ENCODE results near the gene PELI2.

DNA sequence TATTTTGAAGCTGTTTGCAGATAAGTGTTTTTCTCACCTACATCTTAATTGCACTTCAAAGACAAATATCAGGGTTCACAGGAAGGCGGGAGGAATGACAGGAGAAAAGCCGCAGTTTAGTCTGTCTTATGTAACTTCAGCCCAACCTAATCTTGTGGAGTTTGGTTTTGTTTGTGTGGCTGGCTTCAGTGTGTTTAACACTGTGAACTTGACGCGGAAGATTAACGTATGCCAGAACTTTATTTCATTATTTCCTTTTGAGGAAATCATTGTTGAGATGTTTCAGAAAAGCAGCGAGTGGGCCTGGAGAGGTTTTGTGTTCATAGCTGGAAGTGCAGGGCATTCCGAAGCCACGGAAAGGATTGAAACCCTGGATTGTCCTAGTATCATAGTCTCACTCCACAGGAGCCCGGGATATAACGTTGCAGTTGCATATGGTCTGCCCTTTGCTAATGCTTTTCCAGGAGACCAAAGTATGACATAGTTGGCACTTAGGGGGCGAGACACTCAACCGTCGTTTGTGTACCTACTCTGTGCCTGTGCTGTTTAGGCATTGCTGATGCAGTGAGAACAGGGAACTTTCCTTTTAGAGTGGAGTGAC lies 2.0 kb downstream of the PELI2 start:
- TF ChIP-seq, protein P1, sequence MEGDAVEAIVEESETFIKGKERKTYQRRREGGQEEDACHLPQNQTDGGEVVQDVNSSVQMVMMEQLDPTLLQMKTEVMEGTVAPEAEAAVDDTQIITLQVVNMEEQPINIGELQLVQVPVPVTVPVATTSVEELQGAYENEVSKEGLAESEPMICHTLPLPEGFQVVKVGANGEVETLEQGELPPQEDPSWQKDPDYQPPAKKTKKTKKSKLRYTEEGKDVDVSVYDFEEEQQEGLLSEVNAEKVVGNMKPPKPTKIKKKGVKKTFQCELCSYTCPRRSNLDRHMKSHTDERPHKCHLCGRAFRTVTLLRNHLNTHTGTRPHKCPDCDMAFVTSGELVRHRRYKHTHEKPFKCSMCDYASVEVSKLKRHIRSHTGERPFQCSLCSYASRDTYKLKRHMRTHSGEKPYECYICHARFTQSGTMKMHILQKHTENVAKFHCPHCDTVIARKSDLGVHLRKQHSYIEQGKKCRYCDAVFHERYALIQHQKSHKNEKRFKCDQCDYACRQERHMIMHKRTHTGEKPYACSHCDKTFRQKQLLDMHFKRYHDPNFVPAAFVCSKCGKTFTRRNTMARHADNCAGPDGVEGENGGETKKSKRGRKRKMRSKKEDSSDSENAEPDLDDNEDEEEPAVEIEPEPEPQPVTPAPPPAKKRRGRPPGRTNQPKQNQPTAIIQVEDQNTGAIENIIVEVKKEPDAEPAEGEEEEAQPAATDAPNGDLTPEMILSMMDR (conservative IDR thresholded peaks at IDR 0.05; ENCODE audit: low read depth, low read length), result no peak
- no peak for TF ChIP-seq POLR2A (IDR thresholded peaks at IDR 0.05; ENCODE audit: low read depth, low read length)
- no peak for TF ChIP-seq RAD21 (IDR thresholded peaks at IDR 0.05; ENCODE audit: low read length)
- TF ChIP-seq NFE2L2 (IDR thresholded peaks at IDR 0.05; ENCODE audit: low read depth, low read length), result no peak
- TF ChIP-seq BHLHE40 (IDR thresholded peaks at IDR 0.05; ENCODE audit: low read depth, low read length), result no peak
- TF ChIP-seq, protein P2, sequence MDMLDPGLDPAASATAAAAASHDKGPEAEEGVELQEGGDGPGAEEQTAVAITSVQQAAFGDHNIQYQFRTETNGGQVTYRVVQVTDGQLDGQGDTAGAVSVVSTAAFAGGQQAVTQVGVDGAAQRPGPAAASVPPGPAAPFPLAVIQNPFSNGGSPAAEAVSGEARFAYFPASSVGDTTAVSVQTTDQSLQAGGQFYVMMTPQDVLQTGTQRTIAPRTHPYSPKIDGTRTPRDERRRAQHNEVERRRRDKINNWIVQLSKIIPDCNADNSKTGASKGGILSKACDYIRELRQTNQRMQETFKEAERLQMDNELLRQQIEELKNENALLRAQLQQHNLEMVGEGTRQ (IDR thresholded peaks at IDR 0.05; ENCODE audit: low read depth, low read length), result no peak
- TF ChIP-seq MAFK (IDR thresholded peaks at IDR 0.05; ENCODE audit: low read depth, low read length), result no peak
- TF ChIP-seq MXI1 (IDR thresholded peaks at IDR 0.05; ENCODE audit: borderline replicate concordance, low read depth, low read length), result no peak
- TF ChIP-seq RFX5 (IDR thresholded peaks at IDR 0.05; ENCODE audit: low read depth, low read length), result no peak
- TF ChIP-seq, protein P3, sequence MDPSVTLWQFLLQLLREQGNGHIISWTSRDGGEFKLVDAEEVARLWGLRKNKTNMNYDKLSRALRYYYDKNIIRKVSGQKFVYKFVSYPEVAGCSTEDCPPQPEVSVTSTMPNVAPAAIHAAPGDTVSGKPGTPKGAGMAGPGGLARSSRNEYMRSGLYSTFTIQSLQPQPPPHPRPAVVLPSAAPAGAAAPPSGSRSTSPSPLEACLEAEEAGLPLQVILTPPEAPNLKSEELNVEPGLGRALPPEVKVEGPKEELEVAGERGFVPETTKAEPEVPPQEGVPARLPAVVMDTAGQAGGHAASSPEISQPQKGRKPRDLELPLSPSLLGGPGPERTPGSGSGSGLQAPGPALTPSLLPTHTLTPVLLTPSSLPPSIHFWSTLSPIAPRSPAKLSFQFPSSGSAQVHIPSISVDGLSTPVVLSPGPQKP (IDR thresholded peaks at IDR 0.05; ENCODE audit: borderline replicate concordance, low read depth, low read length), result no peak
- no peak for TF ChIP-seq MAZ (IDR thresholded peaks at IDR 0.05; ENCODE audit: borderline replicate concordance, low read depth, low read length)
- TF ChIP-seq CEBPB (IDR thresholded peaks at IDR 0.05; ENCODE audit: low read depth, low read length), result no peak
